Amniotic epithelial cell (primary cell): ENCODE measurements around the gene PDP2.
A peak's percentile ranks its signal among the peaks of the same experiment; 100 is the strongest.

Experiments used
- DNase-seq: peaks from one replicate; pipeline ENCODE4 v3.0.0-alpha.2; 2010; ENCODE audit warnings: low read depth

PDP2 gene

GRCh38 chr16:66903544-66904427, 23.5 kb downstream of the PDP2 start:
- DNase-seq: no peak

DNA sequence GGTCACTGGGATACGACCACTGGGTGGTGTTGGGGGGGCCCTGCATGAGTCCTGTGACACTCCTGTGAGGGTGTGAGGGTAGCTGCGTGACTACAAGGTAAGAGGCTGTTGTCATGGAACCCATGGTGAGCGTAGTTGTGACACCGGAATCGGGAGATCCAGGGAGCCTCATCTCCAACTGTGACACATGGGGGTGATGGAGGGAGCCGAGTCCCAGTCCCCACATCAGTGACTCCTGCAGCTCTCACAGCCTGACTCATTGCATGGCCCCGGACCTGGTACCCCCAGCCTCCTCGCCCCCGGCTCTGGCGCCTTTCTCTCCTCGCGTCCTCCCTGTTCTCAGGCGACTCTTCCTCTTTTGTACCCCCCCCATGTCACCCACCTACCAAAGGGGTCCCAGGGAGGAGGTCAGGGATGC, 24.1 kb downstream of the PDP2 start:
- DNase-seq: no peak

DNA sequence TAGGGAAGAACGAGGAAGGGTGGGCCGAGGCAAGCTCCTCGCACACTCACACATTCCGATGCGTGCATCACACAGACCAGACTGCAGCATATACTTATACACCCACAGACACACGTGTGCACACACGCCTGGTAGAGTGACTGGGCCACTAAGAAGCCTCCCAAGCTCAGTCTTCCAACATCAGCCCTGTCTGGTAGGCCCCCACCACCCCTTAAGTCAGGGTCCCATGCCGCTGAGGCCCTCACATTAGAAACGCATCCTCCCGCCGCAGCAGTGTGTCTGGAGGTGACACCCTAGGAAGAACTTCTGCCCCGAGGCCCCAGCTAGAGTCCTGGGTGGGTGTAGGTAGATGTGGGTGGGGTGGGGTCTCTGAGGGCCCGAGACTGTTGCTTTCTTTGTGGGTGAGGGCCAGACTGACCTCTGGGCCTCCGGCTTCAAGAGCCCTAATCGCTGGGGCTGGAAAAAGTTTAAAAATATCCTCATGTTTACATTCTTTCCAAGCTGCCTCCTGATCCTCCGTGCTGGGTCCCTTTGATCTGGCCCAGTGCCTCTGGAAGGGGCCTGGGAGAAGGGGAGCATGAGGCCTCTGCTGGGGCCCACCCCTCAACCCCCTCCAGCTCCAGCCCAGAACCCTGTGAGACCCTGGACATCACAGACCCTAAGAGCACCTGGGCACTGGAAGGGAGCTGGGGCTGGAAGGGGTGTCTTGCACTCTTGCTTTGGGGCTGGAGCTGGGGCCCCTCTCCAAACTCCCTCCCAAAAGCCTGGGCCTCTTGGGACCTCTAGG, 24.7 kb downstream of the PDP2 start:
- peak; percentile 62 for DNase-seq

- DNase-seq: peak; percentile 43
Observed at GRCh38 chr16:66905633-66906539, 25.6 kb downstream of the PDP2 start.

DNA sequence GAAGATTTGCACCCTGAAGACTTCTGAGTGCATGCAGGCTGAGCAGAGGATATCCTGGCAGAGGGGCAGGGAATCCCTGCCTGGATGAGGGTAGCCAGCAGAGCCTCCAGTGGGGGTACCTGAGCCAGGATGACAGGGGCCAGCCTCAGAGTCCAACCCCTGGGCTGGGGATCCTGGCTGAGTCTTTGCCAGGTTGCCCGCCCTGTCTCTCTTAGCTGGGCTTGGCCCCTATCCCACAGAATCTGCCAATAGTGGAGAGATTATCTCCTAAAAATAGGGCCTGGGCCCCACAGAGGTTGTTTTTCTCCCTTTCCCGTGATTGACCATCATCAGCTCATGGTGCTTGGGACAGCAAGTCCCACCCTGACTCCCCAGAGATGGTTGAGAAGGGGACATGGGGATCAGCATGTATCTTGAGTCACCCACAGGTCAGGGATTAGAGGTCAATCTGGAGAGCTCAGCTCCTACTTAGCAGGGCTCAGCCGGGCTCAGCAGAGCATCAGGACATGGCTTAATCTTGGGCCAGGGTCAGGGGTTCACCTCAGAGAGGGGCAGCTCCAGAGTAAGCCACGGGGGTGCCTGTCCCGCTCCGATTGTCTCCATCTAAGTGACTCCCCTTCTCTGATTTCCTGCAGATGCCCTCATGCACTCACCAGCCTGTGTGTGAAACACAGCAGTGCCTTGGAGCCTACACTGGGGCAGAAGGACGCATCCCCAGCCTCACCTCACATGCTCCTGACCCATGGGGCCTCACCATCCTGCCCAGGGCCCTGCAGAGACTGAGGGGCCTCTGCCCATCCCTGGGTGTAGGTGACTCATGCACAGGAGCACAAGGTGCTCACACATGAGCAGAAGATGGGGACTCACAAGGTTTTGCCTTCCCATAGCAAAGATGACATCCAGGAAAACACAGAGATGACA, 26.9 kb downstream of the PDP2 start:
- DNase-seq: no peak

DNA sequence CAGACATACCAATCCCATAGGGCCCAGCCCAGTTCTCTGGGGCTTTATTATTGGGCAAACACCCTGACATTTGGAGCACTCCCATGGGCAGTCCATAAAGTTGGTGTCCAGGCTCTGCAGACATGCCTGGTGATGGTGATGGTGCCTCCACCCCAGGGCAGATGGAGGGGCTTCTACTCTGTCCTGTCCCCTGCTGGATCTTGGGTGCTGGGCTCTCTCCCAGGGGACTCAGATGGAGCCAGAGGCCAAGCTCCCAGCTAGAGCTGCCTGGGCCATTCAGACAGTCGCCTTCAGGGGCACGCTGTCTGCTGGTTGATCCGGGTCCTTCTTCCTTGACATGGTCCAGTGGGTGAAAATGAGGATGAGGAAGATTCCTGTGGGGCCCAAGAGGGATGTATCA, 27.8 kb downstream of the PDP2 start:
- no peak for DNase-seq

GRCh38 chr16:66908762-66909559, 28.6 kb downstream of the PDP2 start:
- no peak for DNase-seq

- no peak for DNase-seq
Observed at GRCh38 chr16:66910175-66910940, 30.0 kb downstream of the PDP2 start.

GRCh38 chr16:66911112-66911511, 30.8 kb downstream of the PDP2 start:
- DNase-seq: no peak

GRCh38 chr16:66911801-66912200, 31.5 kb downstream of the PDP2 start:
- no peak for DNase-seq

- no peak for DNase-seq
Observed at GRCh38 chr16:66913081-66913480, 32.8 kb downstream of the PDP2 start.

GRCh38 chr16:66913711-66914110, 33.4 kb downstream of the PDP2 start:
- DNase-seq: no peak

GRCh38 chr16:66914541-66914940, 34.2 kb downstream of the PDP2 start:
- no peak for DNase-seq

DNA sequence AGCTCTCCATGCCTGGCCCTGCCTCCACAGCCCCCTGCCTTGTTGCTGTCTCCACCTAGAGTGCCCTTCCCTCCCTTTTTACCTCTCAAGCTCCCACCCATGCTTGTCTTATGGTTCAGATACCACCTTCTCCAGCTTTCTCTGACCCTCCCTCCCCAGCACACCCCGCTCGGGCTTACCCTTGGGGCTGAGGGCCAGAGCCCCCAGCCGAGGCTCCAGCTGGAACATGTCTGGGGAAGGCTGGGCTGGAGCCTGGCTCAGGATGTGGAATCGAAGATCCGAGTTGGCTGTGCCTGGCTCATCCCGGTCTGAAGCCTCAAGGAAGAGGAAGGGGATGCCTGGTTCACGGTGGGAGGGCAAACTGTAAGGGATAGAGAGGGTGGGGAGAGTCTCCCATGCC, 34.7 kb downstream of the PDP2 start:
- DNase-seq: no peak

GRCh38 chr16:66916518-66916917, 36.2 kb downstream of the PDP2 start:
- DNase-seq: no peak

DNA sequence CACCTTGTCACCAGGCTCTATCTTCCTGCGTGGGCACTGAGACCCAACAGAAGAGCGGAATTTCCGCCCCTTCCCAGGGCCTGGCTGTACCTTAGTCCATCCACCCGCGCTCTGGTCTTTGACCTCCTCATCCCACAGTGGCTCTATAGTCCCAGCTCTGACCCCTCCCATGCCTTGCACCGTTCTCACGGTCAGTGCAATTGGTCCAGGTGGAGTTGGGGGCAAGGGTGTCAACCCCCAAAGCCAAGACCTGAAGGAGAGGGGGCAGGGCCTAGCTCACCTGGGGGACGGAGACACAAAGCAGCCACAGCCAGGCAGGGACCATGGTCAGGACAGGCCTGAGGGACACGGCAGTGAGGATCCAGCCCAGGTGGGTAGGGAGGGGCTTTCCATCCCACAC, 37.4 kb downstream of the PDP2 start:
- DNase-seq: no peak

GRCh38 chr16:66918355-66918754, 38.0 kb downstream of the PDP2 start:
- DNase-seq: no peak

GRCh38 chr16:66918803-66919568, 38.7 kb downstream of the PDP2 start, which contains the start of gene CDH16:
CDH16 (minus strand) TSS chr16:66918885; CDS start chr16:66918065, 820 bp downstream.
- DNase-seq: no peak
